Neuronal stem cell (in vitro differentiated cells): Measurements from ENCODE around the gene C1orf216.

Experiments used
- DNase-seq: peaks from one replicate; pipeline ENCODE4 v3.0.0-alpha.2; 2013; ENCODE audit warnings: low spot score
- H2AFZ ChIP-seq: one replicate; pipeline ENCODE4 v1.6.1; 2013; ENCODE audit warnings: mild to moderate bottlenecking, low read length, inconsistent platforms
- H2AK5ac ChIP-seq: 2 replicates; pipeline ENCODE4 v1.6.1; 2013; ENCODE audit warnings: low read depth, mild to moderate bottlenecking, inconsistent platforms, low read length, moderate library complexity, mixed read lengths
- H2BK120ac ChIP-seq: 2 replicates; pipeline ENCODE4 v1.6.1; 2013; ENCODE audit warnings: low read depth, mild to moderate bottlenecking, inconsistent platforms, low read length, moderate library complexity, mixed read lengths
- H2BK12ac ChIP-seq: one replicate; pipeline ENCODE4 v1.6.1; 2013; ENCODE audit warnings: low read length, inconsistent platforms
- H2BK15ac ChIP-seq: 2 replicates; pipeline ENCODE4 v1.6.1; 2013; ENCODE audit warnings: mild to moderate bottlenecking, low read length, inconsistent platforms, mixed read lengths
- H2BK5ac ChIP-seq: one replicate; pipeline ENCODE4 v1.6.1; 2013; ENCODE audit warnings: inconsistent platforms, mild to moderate bottlenecking, low read length, moderate library complexity
- H3K14ac ChIP-seq: one replicate; pipeline ENCODE4 v1.6.1; 2013; ENCODE audit warnings: low read length, inconsistent platforms
- H3K18ac ChIP-seq: 2 replicates; pipeline ENCODE4 v1.6.1; 2013; ENCODE audit warnings: low read length, inconsistent platforms
- H3K23ac ChIP-seq: 2 replicates; pipeline ENCODE4 v1.6.1; 2013; ENCODE audit warnings: low read depth, mild to moderate bottlenecking, mixed read lengths, low read length, inconsistent platforms; ENCODE audit not compliant: poor library complexity
- H3K27ac ChIP-seq: replicated peaks from 3 replicates; pipeline ENCODE4 v1.5.1; 2013; ENCODE audit warnings: low read length, inconsistent platforms
- H3K27me3 ChIP-seq, 3 experiments: 2 replicates each; pipeline ENCODE4 v1.6.1; 2013; ENCODE audit warnings: low read length in 3 of 3, mild to moderate bottlenecking in 2 of 3, inconsistent platforms in 1 of 3, low read depth in 1 of 3, mixed read lengths in 1 of 3, moderate library complexity in 1 of 3; ENCODE audit not compliant: control insufficient read depth in 3 of 3, insufficient read depth in 3 of 3
- H3K36me3 ChIP-seq, 2 donors: replicated peaks in 1 of 2; 2 replicates each; pipeline ENCODE4 v1.6.1; 2013; ENCODE audit warnings: low read length in 2 of 2; ENCODE audit not compliant: control insufficient read depth in 2 of 2, insufficient read depth in 2 of 2
- H3K4ac ChIP-seq: 2 replicates; pipeline ENCODE4 v1.6.1; 2013; ENCODE audit warnings: inconsistent platforms, mild to moderate bottlenecking, low read length, moderate library complexity
- H3K4me1 ChIP-seq, 2 donors: 1 replicate in 1 of 2; 2 replicates in 1 of 2; pipeline ENCODE4 v1.6.1; 2013; ENCODE audit warnings: low read length in 2 of 2, low read depth in 1 of 2; ENCODE audit not compliant: control insufficient read depth in 2 of 2, insufficient read depth in 1 of 2
- H3K4me2 ChIP-seq: one replicate; pipeline ENCODE4 v1.6.1; 2013; ENCODE audit warnings: mild to moderate bottlenecking, low read length, inconsistent platforms; ENCODE audit not compliant: insufficient read depth, poor library complexity, severe bottlenecking
- H3K4me3 ChIP-seq, 2 donors: 2 replicates each; pipeline ENCODE4 v1.5.1; 2013; ENCODE audit warnings: low read length in 2 of 2, mild to moderate bottlenecking in 2 of 2, inconsistent platforms in 1 of 2, moderate library complexity in 1 of 2
- H3K79me1 ChIP-seq: one replicate; pipeline ENCODE4 v1.6.1; 2013; ENCODE audit warnings: low read depth, mild to moderate bottlenecking, inconsistent platforms, low read length, moderate library complexity
- H3K9ac ChIP-seq: one replicate; pipeline ENCODE4 v1.6.1; 2013; ENCODE audit warnings: mild to moderate bottlenecking, low read depth, low read length, inconsistent platforms; ENCODE audit not compliant: poor library complexity
- H3K9me3 ChIP-seq, 2 donors: replicated peaks in 1 of 2; 2 replicates each; pipeline versions ENCODE3 to v1.6.1; 2013; ENCODE audit warnings: low read length in 2 of 2, mild to moderate bottlenecking in 2 of 2, inconsistent platforms in 1 of 2, low read depth in 1 of 2, mixed read lengths in 1 of 2, moderate library complexity in 1 of 2; ENCODE audit not compliant: control insufficient read depth in 2 of 2, insufficient read depth in 1 of 2
- H4K8ac ChIP-seq: one replicate; pipeline ENCODE4 v1.6.1; 2013; ENCODE audit warnings: low read depth, mild to moderate bottlenecking, inconsistent platforms, low read length, moderate library complexity
- H4K91ac ChIP-seq: one replicate; pipeline ENCODE4 v1.6.1; 2013; ENCODE audit warnings: low read length, low read depth, mild to moderate bottlenecking, inconsistent platforms; ENCODE audit not compliant: poor library complexity
- WGBS, 2 donors: extraction: QIAGEN DNeasy Blood & Tissue Kit; methylation state at CpG; one replicate each; pipeline ENCODE4 v1.1.7; 2013; ENCODE audit warnings: missing lambda C conversion rate in 2 of 2, mixed read lengths in 1 of 2; ENCODE audit not compliant: insufficient read length in 2 of 2, insufficient replicate concordance in 1 of 2; ENCODE audit errors: extremely low coverage in 2 of 2; 5-methylcytosine and 5-hydroxymethylcytosine counted together

The C1orf216 gene

GRCh38 chr1:35683012-35683411 is 35.7 kb downstream of the C1orf216 start:
- H2BK12ac ChIP-seq = no peak overlapping the region
- peaks cover 0 to 42% (median 0%) of the 10 kb centered on the region in 3 experiments for H3K27me3 ChIP-seq
- no peak overlapping the region for H3K18ac ChIP-seq
- H2BK120ac ChIP-seq = no peak overlapping the region
- H3K9me3 ChIP-seq = no peaks in the 10 kb centered on the region
- no peak for DNase-seq
- no peak overlapping the region for H2AFZ ChIP-seq
- no peak overlapping the region for H3K4me3 ChIP-seq
- no peaks in the 10 kb centered on the region for H3K36me3 ChIP-seq
- H2BK15ac ChIP-seq = no peak overlapping the region
- H3K9ac ChIP-seq = no peak overlapping the region
- H4K8ac ChIP-seq = no peak overlapping the region
- H3K4me1 ChIP-seq = peaks cover 0 to 4% of the 10 kb centered on the region in 2 donors
- H3K14ac ChIP-seq = no peak overlapping the region
- no peak overlapping the region for H3K4ac ChIP-seq
- WGBS, 2 donors = 100% methylated on average over 3 of the region's 5 CpGs; no CpG with 5 or more reads in 1 of the 2 donors
- no peaks in the 10 kb centered on the region for H3K79me1 ChIP-seq
- H2AK5ac ChIP-seq = no peak overlapping the region
- no peak overlapping the region for H3K23ac ChIP-seq
- H3K4me2 ChIP-seq = no peak overlapping the region
- H2BK5ac ChIP-seq = no peak overlapping the region
- no peak overlapping the region for H3K27ac ChIP-seq
- H4K91ac ChIP-seq = no peak overlapping the region

- no peak overlapping the region for H2BK5ac ChIP-seq
- no peak overlapping the region for H4K8ac ChIP-seq
- no peak overlapping the region for H4K91ac ChIP-seq
- H2AFZ ChIP-seq = no peak overlapping the region
- H3K23ac ChIP-seq = no peak overlapping the region
- H3K79me1 ChIP-seq = no peaks in the 10 kb centered on the region
- no peak overlapping the region for H3K27ac ChIP-seq
- H3K18ac ChIP-seq = no peak overlapping the region
- no peak overlapping the region for H3K4me2 ChIP-seq
- no peak overlapping the region for H3K14ac ChIP-seq
- no peak overlapping the region for H2BK12ac ChIP-seq
- no CpG with 5 or more reads among the region's 3 CpGs for WGBS, 2 donors
- no peak overlapping the region for H3K4me3 ChIP-seq
- no peaks in the 10 kb centered on the region for H3K36me3 ChIP-seq
- H3K4ac ChIP-seq = no peak overlapping the region
- H3K27me3 ChIP-seq = peaks cover 0 to 40% (median 0%) of the 10 kb centered on the region in 3 experiments
- no peaks in the 10 kb centered on the region for H3K9me3 ChIP-seq
- no peak overlapping the region for H3K9ac ChIP-seq
- DNase-seq = no peak
- no peak overlapping the region for H2BK120ac ChIP-seq
- no peak overlapping the region for H2BK15ac ChIP-seq
- H3K4me1 ChIP-seq = peaks cover 0 to 4% of the 10 kb centered on the region in 2 donors
- H2AK5ac ChIP-seq = no peak overlapping the region
Measured at GRCh38 chr1:35680271-35680670, 38.4 kb downstream of the C1orf216 start.

GRCh38 chr1:35675773-35676172 is 42.9 kb downstream of the C1orf216 start:
- H2AFZ ChIP-seq = no peak overlapping the region
- no peak overlapping the region for H3K9ac ChIP-seq
- H2BK120ac ChIP-seq = no peak overlapping the region
- H3K4me1 ChIP-seq = peaks cover 0 to 4% of the 10 kb centered on the region in 2 donors
- H3K4me3 ChIP-seq = no peak overlapping the region
- WGBS, 2 donors = no CpG with 5 or more reads among the region's 1 CpG
- no peak overlapping the region for H2BK15ac ChIP-seq
- H2BK5ac ChIP-seq = no peak overlapping the region
- H3K4ac ChIP-seq = no peak overlapping the region
- H4K8ac ChIP-seq = peak overlapping the region; percentile 43
- H3K14ac ChIP-seq = no peak overlapping the region
- no peaks in the 10 kb centered on the region for H3K9me3 ChIP-seq
- no peak overlapping the region for H3K23ac ChIP-seq
- no peaks in the 10 kb centered on the region for H3K79me1 ChIP-seq
- H3K27me3 ChIP-seq = peaks cover 0 to 26% (median 0%) of the 10 kb centered on the region in 3 experiments
- no peaks in the 10 kb centered on the region for H3K36me3 ChIP-seq
- DNase-seq = no peak
- no peak overlapping the region for H4K91ac ChIP-seq
- H3K18ac ChIP-seq = no peak overlapping the region
- H2AK5ac ChIP-seq = no peak overlapping the region
- no peak overlapping the region for H3K27ac ChIP-seq
- no peak overlapping the region for H3K4me2 ChIP-seq
- H2BK12ac ChIP-seq = no peak overlapping the region

- no peak overlapping the region for H2BK15ac ChIP-seq
- H2AFZ ChIP-seq = no peak overlapping the region
- H3K79me1 ChIP-seq = no peaks in the 10 kb centered on the region
- H3K14ac ChIP-seq = no peak overlapping the region
- no peak overlapping the region for H3K4ac ChIP-seq
- H3K27me3 ChIP-seq = peaks cover 0 to 21% (median 0%) of the 10 kb centered on the region in 3 experiments
- no peaks in the 10 kb centered on the region for H3K36me3 ChIP-seq
- H4K8ac ChIP-seq = no peak overlapping the region
- no peak overlapping the region for H4K91ac ChIP-seq
- no peak overlapping the region for H3K9ac ChIP-seq
- H2BK120ac ChIP-seq = no peak overlapping the region
- H3K18ac ChIP-seq = no peak overlapping the region
- H2BK12ac ChIP-seq = no peak overlapping the region
- no peak overlapping the region for H2AK5ac ChIP-seq
- peaks cover 0 to under 1% of the 10 kb centered on the region in 2 donors for H3K4me1 ChIP-seq
- no CpG with 5 or more reads among the region's 5 CpGs for WGBS, 2 donors
- no peaks in the 10 kb centered on the region for H3K9me3 ChIP-seq
- H3K4me3 ChIP-seq = no peak overlapping the region
- H2BK5ac ChIP-seq = no peak overlapping the region
- no peak for DNase-seq
- no peak overlapping the region for H3K4me2 ChIP-seq
- no peak overlapping the region for H3K27ac ChIP-seq
- no peak overlapping the region for H3K23ac ChIP-seq
Measured at GRCh38 chr1:35674111-35674510, 44.6 kb downstream of the C1orf216 start.
